HG03575 (cell line): ENCODE data around the gene AFF3.

Experiments used
- ATAC-seq: cut with Tn5 transposase; IDR thresholded peaks from one replicate; pipeline ENCODE4 v1.9.1; 2021; ENCODE audit not compliant: unreplicated experiment, insufficient number of reproducible peaks, low FRiP score; ENCODE audit errors: extremely low read depth

The AFF3 gene

GRCh38 chr2:99880964-99881294 is 261.5 kb downstream of the AFF3 start:
- ATAC-seq, result no peak

DNA sequence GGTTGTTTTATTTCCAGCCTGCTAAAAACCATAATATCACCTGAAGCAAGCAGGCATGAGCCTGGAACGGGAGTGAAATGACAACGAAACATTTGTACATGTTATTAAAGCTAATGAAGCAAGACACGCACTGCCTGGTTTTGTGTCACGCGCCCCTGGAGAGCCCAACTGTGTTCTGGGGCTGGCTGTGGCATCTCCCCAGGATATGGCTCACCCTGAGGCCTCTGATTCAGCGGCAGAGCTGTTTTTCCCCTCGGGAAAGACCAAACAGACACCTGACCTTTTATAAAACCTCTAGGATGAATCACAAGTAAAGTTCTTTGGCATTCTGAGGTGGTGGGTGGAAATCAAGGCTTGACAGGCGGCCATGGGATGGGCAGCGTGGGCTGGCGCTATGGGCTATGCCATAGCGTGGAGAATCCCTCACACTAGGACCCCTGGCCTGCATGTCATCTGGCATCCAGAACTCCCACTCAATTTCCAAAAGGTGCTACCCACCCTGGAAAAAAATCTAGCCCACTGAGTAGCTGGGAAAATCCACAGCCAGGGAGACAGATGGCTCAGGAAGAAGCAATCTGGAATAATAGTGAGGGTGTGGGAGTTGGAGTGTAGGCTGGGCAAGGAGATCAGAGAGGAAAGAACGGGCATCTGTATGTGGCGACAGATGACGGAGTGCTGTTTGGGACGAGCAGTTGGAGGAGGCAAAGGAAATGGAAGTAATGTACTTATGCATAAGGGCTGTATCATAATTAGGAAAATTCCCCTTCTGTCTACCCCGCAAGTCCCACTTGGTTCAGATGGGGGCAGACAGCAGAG is 262.0 kb downstream of the AFF3 start:
- no peak for ATAC-seq

GRCh38 chr2:99879481-99879880 is 262.9 kb downstream of the AFF3 start:
- no peak for ATAC-seq

DNA sequence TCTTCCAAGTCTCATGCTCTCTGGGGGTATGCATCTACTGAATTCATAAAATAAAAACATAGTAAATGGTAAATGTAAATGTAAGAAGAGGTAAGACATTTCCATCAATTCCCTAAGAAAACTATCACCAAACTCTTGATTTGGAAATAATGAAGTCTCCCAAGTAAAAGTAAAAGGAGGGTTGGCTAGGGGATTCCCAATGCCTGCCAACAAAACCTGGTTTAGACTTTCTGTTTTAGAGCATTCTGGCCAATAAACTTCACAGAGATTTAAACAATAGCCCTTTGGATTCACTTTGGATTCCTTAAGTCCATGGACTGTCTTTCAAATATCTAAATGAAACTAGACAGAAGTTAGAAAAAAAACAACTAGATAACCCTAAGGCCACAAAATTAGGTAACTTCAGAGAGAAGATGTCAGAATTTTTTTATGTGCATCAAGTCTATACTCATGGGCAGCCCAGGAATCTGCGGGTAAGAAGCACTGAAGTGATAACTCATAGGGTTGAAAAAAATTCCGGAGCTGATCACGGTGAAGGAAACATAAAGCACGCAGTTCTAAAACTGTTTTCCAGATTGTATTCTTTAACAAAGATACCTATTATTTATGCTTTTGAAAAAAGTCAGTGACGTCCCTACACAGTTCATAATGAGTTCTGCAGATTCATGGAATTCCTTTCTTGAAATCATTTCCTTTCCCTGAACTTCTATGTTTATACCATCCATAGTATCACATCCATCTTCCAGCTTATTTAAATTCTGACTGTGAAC is 263.6 kb downstream of the AFF3 start:
- no peak for ATAC-seq

DNA sequence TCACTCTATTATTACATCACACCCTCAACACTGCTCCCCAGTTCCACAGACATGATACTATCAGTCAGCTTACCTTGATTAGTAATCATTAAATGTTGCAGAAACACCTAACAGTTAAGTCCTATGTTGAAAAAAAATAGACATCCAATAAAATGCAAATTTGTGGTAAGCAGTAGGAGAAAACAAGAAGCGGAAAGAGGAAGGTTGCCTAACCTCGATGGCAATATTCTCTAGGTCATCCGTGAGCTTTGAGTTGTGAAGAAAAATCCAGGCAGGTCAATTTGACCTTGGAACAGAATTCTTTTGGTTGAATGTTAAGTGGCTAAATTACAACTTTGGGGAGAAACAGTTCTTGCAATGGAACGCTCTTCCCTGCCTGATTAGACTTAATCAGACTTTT is 264.4 kb downstream of the AFF3 start:
- no peak for ATAC-seq

- ATAC-seq, result no peak
Measured at GRCh38 chr2:99876956-99877355, 265.4 kb downstream of the AFF3 start.

GRCh38 chr2:99875627-99876201 is 266.7 kb downstream of the AFF3 start:
- no peak for ATAC-seq

- ATAC-seq, result no peak
Measured at GRCh38 chr2:99868260-99868659, 274.1 kb downstream of the AFF3 start.

GRCh38 chr2:99867770-99868169 is 274.6 kb downstream of the AFF3 start:
- ATAC-seq, result no peak

DNA sequence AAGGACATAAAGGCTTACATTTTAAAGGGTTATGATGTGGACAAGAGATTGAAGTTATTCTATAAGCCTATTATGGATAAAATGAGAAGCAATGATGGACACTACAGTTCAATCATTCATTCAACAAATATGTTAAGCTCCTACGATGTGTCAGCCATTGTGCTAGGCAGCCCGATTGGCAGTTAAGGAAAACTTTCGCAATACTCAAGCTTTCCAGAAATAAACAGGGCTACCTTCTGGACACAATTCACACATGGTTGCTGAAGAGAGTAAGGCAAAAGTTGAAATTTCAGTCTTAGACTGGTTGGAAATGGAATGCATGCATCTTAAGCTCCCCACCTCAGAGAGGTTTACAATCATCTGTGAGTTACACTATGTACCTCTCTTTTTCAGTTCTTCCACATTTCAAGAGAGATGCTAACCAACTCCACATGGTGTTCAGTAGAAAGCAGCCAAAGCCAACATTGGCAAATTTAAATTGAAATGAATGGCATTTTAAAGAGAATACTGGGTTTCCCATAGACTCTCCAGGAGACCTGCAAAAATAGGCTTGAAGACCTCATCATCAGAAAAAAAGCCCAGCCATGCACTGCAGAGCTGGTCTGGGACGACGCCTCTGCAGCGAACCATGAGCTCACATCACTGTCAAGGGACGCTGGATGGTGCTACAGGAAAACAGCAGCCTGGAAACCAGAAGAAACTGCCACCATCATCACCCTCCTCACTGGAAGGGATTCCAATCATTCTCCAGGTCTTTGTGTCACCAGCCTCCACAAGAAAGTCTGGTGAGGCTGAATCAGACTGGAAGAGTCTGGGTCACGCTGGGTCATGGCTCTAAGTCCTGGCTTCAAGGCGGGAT is 276.3 kb downstream of the AFF3 start:
- no peak for ATAC-seq

GRCh38 chr2:99864561-99865553 is 277.5 kb downstream of the AFF3 start:
- no peak for ATAC-seq

GRCh38 chr2:99863903-99864270 is 278.5 kb downstream of the AFF3 start:
- no peak for ATAC-seq

- no peak for ATAC-seq
Measured at GRCh38 chr2:99863236-99863902, 279.0 kb downstream of the AFF3 start.

- ATAC-seq, result no peak
Measured at GRCh38 chr2:99862566-99862965, 279.8 kb downstream of the AFF3 start.

GRCh38 chr2:99861376-99861760 is 281.0 kb downstream of the AFF3 start:
- no peak for ATAC-seq

DNA sequence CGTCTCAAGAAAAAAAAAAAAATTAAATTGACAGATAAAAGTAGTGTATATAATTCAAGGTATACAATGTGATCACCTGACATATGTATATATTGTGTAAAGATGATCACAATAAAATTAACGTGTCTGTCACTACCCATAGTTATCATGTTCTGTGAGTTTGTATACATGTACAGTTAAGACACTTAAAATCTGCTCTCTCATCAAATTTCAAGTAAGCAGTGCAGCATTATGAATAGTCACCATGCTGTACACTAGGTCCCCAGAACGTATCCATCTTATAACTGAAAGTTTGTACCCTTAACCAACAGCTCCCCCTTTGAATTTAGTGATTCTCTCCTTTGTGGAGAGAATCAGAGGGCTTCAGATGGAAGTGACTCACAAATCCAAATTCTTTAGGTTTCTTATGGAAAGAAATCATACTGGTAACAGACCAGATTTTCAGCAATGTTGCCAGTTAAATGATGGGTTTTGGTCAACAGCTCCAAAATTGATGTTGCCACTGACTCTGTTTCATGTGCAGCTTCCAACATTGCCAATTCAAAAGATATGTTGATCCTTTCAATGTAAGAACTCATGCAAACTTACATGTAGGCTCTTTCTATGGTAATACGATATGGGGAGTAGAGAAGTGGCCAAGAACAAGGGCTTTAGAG is 281.5 kb downstream of the AFF3 start:
- no peak for ATAC-seq

DNA sequence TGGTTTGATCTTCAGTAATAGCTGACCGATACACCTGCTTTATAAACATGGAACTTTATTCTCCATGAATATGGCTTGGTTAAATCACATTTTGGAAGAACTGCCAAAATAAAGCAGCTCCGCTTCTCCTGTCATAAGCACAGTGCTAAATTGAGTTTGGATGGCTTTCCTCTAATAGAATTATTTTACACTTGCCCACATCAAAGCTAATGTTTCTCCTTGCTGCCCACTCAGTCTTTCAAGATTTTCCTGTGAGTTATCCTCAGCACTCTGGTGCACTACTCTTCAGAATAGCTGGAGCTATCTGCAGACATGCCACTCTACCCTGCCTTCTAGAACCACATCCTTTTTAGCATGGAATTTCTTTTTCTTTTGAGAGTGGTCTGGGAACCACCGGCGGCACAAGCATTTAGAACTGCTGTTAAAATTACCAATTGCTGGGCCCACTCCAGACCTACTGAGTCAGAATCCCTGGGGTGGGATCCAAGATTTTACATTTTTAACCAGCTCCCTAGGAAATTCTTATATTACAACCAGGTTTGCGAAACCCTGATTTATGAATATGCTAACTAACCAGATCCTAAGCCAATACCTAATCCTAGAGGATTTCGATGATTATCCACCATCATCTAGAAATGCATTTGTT is 283.3 kb downstream of the AFF3 start:
- no peak for ATAC-seq
